ENCODE results near the gene SLC13A2.

SLC13A2 gene

DNA sequence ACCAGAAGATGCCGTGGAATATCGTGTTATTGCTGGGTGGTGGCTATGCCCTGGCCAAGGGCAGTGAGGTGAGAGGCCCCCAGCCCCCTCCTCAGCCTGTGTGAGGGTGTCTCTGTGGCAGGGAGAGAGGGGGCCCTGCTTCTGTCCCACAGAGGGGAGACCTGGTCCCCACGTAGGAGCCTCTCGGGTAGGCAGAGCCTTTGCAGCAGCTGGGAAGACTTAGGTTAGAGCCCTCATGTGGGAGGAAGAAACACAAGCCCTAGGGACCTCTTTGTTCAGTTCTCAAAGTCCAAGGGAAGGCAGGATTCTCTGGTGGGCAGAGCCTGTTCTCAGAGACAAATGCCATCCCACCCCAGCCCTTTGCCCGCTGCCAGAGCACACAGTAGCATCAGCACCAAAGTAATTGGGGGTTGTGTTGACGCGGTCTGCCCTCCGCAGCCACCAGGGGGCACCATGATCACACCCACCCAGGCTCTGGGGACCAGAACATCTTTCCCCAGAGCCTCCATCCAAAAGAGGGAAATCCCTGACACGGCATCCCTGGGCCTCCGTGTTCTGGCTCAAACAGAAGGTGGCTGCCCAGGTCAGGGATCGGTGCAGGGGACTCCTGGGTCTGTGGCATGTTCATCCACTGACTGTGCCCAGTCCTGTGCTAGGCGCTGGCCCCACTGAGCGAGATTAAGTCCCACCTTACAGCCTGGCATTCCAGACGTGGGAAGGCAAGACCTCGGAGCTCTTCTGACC is 21.2 kb downstream of the SLC13A2 start:
- no peak for DNase-seq

DNA sequence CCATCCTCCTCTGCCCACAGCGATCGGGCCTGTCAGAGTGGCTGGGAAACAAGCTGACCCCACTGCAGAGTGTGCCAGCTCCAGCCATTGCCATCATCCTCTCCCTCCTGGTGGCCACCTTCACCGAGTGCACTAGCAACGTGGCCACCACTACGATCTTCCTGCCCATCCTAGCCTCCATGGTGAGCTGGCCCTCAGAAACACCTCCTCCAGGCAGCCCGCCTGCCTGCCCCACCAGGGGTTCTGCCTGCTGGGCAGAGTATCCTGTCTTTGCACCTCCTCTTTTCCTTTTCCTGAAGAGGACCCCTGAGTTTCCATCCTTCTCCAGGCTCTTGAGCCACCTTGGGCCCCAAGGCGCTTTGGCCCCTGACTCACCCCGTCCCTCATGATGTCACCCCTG is 22.2 kb downstream of the SLC13A2 start:
- no peak for DNase-seq

DNA sequence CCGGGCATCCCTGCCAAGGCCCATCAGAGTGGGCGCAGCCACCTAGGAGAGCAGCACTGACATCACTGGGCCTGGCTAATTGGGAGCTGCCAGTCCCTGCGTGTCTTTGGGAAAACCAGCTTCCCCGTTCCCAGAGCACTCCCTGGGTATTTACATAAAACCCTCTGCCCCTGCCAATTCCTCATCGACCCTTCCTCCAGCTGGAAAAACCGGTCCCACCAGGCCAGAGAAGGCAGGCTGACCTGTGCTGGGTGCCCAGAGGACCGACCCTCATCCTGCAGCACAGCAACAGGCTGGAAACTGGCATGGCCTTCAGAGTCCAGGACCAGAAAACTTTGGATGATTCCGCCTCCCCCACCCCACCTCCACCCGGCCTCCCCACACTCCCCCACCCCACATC is 24.5 kb downstream of the SLC13A2 start:
- no peak for DNase-seq

DNA sequence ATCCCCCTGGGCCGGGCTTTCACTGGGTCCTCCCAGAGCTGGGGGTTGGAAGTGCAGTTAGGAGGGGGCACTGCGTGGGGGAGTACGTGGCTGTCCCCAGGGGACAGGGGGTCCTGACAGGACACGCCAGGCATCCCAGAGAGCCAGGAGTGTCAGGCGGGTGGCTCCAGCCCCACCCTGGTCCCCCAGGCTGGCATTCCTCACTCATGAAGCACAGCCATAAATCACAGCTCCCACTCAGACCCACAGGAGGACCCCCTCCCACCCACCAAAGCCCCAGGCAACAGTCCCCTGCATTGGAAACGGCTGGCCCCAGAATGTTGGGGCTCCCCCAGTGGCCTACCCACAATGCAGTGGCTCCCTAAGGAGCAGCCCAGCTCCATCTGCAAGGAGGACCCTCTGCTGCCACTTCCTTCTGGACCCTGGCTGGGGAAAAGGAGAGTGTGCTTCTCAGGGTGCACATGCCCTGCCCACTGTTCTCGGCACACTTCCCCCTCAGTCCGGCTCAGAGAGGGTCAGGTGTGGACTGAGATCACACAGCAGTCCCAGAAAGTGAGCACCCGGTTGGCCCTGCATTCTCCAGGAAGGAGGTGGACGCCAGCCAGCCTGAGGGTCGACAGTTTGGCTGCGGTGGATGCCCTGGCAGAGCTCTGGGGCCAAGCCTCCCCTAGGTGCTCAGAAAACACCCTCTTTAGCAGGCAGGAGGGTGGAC is 25.4 kb downstream of the SLC13A2 start:
- DNase-seq, result no peak

DNA sequence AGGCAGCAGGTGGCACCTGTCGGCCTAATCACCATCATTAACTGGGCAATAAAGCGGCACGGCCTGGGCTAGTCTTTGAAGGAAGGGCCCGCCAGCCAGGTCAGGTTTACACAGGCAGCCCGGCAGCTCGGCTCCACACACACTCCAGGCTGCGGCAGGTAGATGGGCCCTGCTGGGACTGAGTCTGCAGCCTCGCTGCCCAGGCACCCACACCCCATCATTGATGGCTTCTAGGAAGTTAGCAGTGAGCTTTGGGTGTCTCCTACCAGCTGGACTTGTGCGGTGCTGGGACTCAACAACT is 25.9 kb downstream of the SLC13A2 start:
- no peak for DNase-seq

DNA sequence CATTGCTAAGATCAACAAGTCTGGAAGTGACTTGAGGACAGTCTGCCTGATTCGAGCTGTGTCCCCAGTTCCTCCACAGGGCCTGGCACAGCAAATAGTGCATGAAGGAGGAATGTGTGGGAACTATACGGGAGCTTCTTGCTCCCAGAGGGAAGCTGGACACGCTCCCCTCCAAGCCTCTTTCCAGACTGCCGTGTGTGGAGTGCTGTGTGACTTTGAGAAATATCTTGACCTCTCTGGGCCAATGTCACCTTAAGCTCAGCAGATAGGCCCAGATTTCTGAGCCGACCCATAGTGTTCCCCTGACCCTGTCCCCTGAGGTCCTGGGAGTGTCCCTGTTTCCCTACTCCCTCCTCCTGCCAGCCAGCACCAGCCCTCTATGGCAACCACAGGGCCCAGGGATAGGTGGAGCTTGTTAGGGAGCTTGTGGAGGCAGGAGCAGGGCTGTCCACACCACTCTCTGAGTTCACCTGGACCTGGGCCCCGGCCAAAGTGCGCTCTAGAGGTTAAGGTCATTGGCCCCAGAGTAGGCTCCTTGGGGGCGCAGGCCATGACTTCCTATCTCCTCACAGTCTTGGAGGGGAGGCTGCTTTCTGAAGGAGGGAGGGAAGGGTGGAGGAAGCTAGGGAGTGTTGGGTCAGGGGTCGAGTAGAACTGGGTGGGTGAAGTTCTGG is 26.4 kb downstream of the SLC13A2 start:
- no peak for DNase-seq

DNA sequence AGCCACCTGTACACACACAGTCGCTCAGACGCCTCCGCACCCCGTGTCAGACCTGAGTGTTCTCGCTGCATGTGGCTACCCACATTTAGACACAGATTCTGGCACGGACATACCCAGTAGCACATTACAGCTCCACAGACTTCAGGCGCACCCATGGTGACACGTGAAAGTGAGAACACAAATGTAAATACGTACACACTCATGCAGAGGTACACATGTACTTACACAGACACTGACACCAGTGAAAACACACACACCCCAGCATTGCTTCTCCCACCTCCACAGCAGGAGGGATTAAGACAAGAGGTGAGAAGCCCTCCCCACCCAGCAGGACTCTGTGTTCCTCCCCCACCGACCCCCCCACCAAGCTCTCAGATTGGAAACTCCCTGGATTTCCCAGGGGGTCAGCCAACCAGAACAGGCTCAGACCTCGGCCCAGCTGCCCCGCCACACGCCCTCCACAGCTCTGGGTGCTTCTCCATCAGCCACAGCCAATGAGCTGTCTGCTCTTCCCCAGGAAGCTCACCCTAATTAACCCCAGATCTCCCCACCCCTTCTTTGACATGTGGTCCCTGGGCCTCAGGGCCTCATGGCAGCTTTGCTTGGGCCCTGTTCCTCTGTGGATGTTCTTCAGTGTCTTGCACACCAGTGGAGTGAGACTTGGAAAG is 27.4 kb downstream of the SLC13A2 start:
- no peak for DNase-seq

DNA sequence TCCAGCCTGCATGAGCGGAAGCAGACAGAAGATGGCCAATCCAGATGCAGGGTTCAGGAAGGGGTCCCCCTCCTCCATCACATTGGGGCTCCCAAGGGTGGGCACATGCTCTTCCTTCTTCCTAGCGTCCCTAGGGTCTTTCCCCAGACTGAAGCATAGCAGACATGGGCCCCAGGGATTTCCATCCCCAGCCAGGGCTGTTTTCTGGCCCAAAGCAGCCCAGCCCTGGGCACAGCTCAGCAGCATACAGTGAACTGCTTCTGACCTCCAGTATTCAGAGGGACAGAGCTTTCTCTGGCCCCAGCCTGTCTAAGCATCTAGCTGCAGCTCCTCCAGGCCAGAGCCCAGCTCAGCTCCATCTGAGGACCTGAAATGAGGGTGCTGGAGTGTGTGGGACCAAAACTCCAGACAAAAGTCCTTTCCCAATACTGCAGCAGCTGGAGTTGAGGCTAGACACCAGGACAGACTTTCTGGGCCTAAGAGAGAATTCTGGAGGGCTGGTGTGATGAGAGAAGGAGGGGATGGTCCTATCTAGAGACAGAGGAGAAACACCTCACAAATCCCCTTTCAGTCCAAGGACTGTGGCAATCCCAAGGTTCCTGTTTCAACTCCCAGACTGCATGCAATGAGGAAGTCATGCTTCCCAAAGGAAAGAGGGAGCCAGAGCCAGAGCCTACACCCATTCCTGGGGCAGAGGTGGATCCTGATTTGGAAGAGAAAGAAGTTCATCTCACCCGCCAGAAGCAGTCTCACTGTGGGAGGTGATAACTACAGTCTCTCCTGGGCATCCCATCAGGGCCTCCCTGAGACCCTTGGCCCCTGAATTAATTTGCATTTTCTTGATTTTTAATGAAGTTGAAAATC is 28.2 kb downstream of the SLC13A2 start:
- no peak for DNase-seq

DNA sequence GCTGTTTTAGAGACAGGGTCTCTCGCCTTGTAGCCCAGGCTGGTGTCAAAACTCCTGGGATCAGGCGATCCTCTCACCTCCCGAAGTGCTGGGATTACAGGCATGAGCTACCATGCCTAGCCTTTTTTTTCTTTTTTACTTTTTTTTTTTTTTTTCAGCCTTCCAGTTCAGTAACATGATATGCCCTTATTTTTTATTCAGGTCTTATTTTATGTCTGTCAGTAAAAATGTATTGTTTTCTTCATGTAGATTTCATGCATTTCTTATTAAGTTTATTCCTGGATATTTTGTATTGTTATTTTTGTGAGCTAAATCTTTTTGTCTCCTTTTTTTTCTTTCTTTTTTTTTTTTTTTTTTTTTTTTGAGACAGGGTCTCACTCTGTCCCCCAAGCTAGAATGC is 30.0 kb downstream of the SLC13A2 start:
- no peak for DNase-seq

DNA sequence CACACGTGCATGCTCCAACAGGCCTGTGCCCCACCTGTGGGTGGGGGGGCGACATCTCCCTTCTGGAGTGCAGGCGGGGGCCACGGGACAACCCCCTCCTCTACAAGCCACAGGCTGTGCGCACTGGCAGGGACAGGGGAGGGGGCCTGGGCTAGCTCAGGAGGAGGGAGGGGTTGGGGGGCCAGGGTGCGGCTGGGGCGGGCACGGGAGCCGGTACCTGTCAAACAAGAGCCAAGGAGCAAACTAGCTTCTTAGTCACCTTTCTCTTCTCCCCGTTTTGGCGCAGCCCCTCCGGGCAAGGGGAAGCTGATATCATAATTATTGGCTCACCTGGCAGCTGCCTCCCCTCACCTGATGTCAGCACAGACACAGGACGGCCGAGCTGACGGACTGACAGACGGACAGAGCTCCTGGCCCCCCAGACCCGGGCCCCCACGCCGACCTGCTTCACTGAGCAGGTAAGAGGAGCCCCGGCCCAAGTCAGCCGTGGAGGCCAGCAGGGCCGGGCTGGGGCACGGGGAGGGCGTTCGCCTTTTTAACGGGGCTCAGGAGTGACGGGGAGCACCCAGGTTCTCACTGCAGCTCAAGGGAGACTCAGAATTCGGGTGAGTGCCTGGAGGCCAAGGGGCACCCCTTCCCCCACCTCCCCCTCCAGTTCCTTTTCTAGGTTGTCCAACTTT is 32.7 kb downstream of the SLC13A2 start, which contains the start of gene FOXN1:
Gene FOXN1 (plus strand): TSS at position 363 of the 680 bp plus-strand sequence. CDS start 17,622 bp downstream, outside the sequence.
- DNase-seq, result no peak

DNA sequence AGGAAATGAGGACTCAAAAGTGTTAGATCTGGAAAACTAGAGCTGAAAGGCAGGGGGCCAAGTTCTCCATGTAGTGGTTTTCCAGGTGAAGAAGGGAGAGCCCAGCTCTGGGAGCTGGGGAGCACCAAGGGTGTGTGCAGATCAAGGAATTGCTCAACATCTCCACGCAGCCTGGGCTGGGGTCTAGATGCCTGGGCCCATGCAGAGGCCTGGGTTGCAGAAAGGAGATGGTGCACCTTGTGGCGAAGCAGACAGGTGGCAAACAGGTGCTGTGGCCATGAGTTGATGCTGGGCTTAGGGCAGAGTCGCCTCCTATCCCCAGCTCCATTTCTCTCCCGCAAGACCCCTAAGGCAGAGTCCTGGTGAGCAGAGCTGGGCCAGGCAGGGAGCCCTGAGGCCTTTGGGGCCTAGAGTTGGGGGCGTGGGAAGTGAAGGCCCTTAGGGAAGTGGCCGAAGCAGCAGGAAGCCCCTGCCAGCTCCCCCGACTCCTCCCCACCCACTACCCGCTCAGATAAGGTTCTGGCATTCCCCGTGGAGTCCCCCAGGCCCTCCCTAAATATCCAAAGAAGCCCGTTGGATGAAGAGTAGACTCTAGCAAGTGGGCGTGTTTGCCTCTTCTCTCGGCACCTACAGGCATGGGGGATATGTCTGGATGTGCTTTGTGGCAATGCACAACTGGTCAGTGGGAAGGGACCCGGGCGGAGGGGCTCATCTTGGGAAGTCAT is 33.5 kb downstream of the SLC13A2 start:
- DNase-seq, result no peak

DNA sequence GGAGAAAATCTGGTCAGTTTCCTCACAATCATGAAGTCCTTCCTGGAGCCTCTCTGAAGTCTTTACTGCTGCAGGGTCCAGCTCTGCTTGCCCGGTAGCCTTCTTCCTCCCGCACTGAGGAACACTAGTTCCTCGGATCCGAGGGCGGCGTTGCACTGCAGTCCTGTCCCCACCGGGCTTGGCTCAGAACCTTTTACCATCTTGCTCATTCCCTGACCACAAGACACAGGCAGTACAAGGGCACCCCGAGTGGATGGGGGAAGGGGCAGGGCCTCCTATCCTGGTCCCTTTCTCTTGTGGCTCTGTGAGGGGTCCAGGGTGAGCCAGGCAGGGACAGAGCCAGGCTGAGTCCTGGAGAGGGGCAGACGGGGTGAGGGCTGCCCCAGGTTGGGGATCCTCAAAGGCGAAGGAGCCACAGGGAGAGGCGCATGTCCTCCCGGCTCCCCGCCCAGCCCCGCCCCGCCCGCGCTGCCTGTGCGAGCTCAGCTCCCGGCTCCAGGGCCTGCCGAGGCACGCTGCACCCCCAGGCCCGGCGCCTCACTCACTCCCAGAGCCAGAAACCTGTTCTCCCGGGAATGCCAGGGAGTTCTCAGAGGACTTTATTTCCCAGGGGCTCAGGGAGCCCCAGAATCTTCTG is 34.2 kb downstream of the SLC13A2 start:
- DNase-seq, result no peak

DNA sequence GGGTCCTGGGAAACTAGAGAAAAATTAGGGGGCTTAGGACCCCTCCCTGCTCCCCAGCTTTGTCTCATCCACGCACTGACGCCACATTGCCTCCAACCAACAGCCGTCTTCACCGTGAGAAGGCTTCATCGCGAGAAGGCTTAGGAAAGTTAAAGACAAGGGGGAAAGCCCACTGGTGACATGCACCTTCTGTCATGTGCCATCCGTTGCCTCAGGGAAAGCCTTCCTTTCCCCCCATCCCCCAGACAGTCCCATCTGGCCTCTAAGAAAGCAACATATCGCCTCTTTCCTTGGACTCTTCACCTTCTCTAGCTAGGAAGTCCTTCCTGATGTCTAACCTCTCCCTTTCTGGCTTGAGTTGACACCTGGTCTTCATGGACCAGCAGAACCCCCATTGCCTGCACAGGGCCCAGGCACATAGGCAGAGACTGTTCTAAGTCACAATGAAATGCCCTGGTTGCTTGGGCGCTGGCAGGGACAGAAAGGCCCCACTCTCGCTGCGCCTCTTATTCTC is 34.8 kb downstream of the SLC13A2 start:
- no peak for DNase-seq

DNA sequence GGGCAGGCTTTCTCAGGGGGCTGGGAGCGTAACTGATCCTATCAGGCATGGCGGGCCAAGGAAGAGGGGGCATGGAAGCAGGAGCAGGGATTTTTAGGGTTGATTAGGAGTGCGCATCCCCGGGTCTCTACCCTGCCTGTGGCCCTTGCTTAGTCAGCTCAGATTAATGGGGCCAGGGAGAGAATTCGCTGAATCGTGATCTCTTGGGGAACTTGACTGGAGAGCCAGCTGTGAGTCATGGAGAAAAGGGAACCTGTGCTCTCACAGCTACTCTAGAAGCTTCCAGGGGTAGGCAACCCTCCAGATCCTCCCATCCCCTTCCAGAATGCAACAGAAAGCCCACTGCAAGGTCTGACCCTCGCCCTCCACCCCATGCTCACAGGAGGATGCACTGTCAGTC is 36.3 kb downstream of the SLC13A2 start:
- no peak for DNase-seq

DNA sequence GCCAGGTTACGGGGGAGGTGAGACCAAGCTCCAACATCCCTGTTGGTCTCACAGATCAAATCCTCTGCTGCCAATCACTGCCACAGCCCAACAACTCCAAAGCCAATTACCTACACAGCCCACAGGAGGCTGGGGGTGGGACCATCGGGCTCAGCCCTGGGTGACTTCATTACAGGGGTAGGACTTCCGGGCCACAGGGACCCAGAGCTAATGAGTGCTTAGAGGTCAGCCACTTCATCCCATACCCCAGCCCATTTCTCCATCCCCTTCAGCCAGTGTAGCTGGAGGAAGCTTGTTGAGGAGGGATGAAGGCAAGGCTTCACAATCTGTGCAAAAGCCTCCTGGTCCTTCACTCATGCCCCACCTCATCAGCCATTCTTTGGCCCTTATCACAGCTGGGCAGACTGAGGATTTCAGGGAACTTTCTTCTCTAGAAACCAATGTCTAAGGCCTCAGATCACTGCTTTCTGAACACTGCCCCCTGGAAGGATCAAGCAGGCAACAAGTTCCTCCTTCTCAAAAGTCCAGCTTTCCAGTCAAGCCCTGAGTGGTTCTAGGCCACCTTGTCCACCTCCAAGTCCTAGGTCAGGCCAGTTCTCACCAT is 38.5 kb downstream of the SLC13A2 start:
- DNase-seq, result no peak

DNA sequence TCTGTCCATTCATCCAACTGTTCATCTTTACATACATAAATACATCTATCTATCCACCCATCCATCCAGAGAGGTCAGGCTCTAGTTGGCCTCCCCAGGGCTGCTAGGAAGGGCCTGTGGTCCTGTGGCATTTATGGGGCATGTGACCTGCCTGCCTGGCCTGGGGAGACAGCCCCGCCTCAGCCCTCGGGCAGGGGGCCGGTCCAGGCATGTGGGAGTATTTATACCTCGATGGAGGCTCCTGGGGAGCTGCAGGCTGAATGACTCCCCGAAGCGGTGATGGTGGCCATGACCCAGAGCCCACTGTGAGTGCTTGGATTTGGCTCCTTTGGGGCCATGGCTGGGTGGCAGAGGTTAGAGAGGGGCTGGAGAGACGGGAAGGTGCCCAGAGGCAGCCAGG is 40.0 kb downstream of the SLC13A2 start:
- no peak for DNase-seq

DNA sequence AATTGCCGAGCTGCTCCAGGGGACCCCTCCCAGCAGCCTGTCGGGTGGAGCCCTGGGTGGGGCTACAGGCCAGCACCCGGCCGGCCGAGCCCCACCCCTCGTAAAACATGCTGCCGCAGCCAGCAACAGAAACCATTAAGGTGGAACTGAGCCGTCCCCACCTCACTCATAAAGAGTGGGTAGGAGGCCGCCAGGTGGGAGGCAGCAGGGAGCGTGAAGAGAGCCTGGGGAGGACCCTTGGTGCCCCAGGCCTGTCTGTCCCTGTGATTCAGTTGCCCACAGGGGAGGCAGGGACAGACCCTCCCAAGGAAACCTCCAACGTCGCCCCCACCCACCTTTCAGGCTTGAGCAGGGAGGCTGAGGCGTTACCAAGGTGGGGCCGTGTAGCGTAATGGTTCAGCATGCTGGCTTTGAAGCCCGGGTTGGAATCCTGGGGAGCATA is 41.1 kb downstream of the SLC13A2 start:
- no peak for DNase-seq

DNA sequence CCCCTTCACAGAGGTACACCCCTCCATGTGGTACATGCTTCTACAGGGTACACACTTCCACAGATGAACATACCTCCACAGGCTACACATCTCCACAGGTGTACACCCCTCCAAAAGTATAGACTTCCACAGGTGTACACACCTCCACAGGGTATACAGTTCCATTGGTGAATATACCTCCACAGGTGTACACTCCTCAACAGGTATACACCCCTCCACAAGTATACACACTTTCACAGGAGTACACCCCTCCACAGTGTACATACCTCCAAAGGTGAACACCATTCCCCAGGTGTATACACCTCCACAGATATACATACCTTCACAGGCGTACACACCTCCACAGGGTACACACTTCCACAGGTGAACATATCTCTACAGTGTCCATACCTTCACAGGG is 42.1 kb downstream of the SLC13A2 start:
- DNase-seq, result no peak

DNA sequence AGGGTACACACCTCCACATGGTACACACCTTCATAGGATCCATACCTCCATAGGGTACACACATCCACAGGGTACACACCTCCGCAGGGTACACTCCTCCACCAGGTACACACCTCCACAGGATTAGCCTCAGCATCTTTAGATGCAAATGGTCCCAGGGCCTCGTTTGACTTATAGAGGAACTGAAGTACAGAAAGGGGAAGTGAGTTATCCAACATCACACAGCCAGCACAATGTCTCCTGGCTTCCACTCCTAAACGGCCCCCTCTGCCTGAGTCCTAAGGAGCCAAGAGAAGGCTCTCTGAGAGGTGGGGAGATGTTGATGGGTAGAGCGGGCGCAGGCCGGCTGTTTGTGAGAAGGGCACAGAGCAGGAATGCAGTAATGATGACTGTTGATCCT is 44.7 kb downstream of the SLC13A2 start:
- no peak for DNase-seq

DNA sequence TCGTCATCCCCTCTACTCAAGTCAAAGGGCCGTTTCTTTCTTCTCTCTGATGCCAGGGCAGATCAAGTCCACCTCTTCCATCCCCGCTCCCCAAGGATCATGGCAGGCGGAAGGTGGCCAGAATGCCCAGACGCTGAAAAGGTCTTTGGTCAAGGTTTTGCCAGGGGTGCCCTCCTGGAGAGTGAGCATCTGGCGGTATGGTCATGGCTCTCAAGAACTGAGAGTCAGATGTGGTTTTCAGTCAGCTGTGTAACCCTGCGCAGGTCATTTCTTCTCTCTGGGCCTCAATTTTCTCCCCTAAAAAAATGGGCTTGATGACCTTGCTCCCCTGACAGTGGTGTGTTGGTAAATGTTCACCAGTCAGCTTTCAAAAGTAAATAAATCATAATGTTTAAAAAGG is 45.1 kb downstream of the SLC13A2 start:
- no peak for DNase-seq
